Keratinocyte (primary cell): ENCODE results near the gene SACM1L. TPM values are rescaled to one million over a fixed set of nuclear protein-coding genes. Genes with fewer than 3 reads are reported as not detected.

Source experiments
- DNase-seq: peaks from one replicate; pipeline ENCODE4 v3.0.0-alpha.2; 2011; ENCODE audit warnings: low read depth, missing footprints, low spot score
- FAIRE-seq: peaks from 2 replicates; lab custom pipeline; 2011; peaks lifted over from hg19 to GRCh38; lab: Jason Lieb, UNC
- H2AFZ ChIP-seq: 2 replicates; pipeline ENCODE4 v1.6.0; 2012; ENCODE audit warnings: low read length, control low read depth, inconsistent platforms; ENCODE audit not compliant: control insufficient read depth
- H3K27ac ChIP-seq: 2 replicates; pipeline ENCODE4 v1.5.1; 2011; ENCODE audit warnings: low read length; ENCODE audit not compliant: control insufficient read depth, insufficient read depth
- H3K27me3 ChIP-seq: 3 replicates; pipeline ENCODE4 v1.6.0; 2011; ENCODE audit warnings: low read length; ENCODE audit not compliant: control insufficient read depth, insufficient read depth; ENCODE audit errors: extremely low read depth
- H3K36me3 ChIP-seq, 2 experiments: 2 replicates in 1 of 2; 3 replicates in 1 of 2; pipeline ENCODE4 v1.5.1; 2011; ENCODE audit warnings: low read length in 2 of 2, mild to moderate bottlenecking in 1 of 2; ENCODE audit not compliant: control insufficient read depth in 2 of 2, insufficient read depth in 2 of 2; ENCODE audit errors: extremely low read depth in 1 of 2
- H3K4me1 ChIP-seq: 3 replicates; pipeline ENCODE4 v1.5.1; 2011; ENCODE audit warnings: low read length; ENCODE audit not compliant: control insufficient read depth, insufficient read depth; ENCODE audit errors: extremely low read depth
- H3K4me2 ChIP-seq: 3 replicates; pipeline ENCODE4 v1.6.0; 2011; ENCODE audit warnings: low read depth, low read length; ENCODE audit not compliant: control insufficient read depth, insufficient read depth; ENCODE audit errors: extremely low read depth
- H3K4me3 ChIP-seq, 3 experiments: fragments of 200-600 bp in 1 of 3; sonication (generic) in 1 of 3; 2 replicates in 2 of 3; 3 replicates in 1 of 3; pipeline ENCODE4 v1.5.1; 2011 to 2016; ENCODE audit warnings: low read length in 3 of 3, mild to moderate bottlenecking in 3 of 3, control low read depth in 2 of 3, inconsistent platforms in 1 of 3, low read depth in 1 of 3, mixed read lengths in 1 of 3, mixed run types in 1 of 3, moderate library complexity in 1 of 3; ENCODE audit not compliant: control insufficient read depth in 2 of 3, insufficient read depth in 2 of 3; ENCODE audit errors: extremely low read depth in 1 of 3
- H3K79me2 ChIP-seq: 2 replicates; pipeline ENCODE4 v1.6.0; 2012; ENCODE audit warnings: low read length; ENCODE audit not compliant: control insufficient read depth, insufficient read depth
- H3K9ac ChIP-seq: 3 replicates; pipeline ENCODE4 v1.6.0; 2011; ENCODE audit warnings: low read length; ENCODE audit not compliant: control insufficient read depth, insufficient read depth; ENCODE audit errors: extremely low read depth
- H3K9me1 ChIP-seq: 3 replicates; pipeline ENCODE4 v1.6.0; 2011; ENCODE audit warnings: low read length; ENCODE audit not compliant: control insufficient read depth, insufficient read depth; ENCODE audit errors: extremely low read depth
- H3K9me3 ChIP-seq: 2 replicates; pipeline ENCODE4 v1.5.1; 2012; ENCODE audit warnings: low read depth, low read length; ENCODE audit not compliant: control insufficient read depth
- H4K20me1 ChIP-seq: 3 replicates; pipeline ENCODE4 v1.6.0; 2011; ENCODE audit warnings: low read length; ENCODE audit not compliant: control insufficient read depth, insufficient read depth; ENCODE audit errors: extremely low read depth
- CTCF ChIP-seq, 3 experiments: IDR thresholded peaks in 1 of 3; conservative IDR thresholded peaks in 1 of 3; optimal IDR thresholded peaks in 1 of 3; 2 replicates in 2 of 3; 3 replicates in 1 of 3; pipeline versions ENCODE3 to v1.5.1; 2011; ENCODE audit warnings: low read length in 3 of 3, mild to moderate bottlenecking in 3 of 3, moderate library complexity in 2 of 3, control low read depth in 1 of 3, inconsistent platforms in 1 of 3; ENCODE audit not compliant: insufficient read depth in 2 of 3; ENCODE audit errors: extremely low read depth in 1 of 3
- EZH2 ChIP-seq: IDR thresholded peaks from one replicate; pipeline ENCODE4 v1.6.1; 2012; ENCODE audit warnings: inconsistent platforms, mild to moderate bottlenecking, low read length, moderate library complexity
- dilution Hi-C: fragments of 300-500 bp; cut with MboI; formaldehyde crosslinking; loops from one replicate; pipeline ENCODE4 v1.7.0; 2020; ENCODE audit warnings: low sequenced_read_pairs; ENCODE audit not compliant: extremely low pct_ligation_motif_present
- polyA plus RNA-seq, 5 experiments: library from polyadenylated mRNA; depleted of rRNA in 3 of 5; stranded (reverse) in 3 of 5; stranded (forward) in 1 of 5; unstranded in 1 of 5; fragments of >200 nt; gene quantifications; 1 replicate in 1 of 5; 2 replicates in 3 of 5; 3 replicates in 1 of 5; pipeline versions ENCODE4 v1.2.1 to v1.2.3, GENCODE V29; 2011 to 2012; ENCODE audit warnings: missing spikeins in 2 of 5, low read depth in 1 of 5, low replicate concordance in 1 of 5

The SACM1L gene
- polyA plus RNA-seq, 1 donor (not counting 4 experiments of a cell fraction or from before 2014, with no cell fraction given) = 44.3 TPM

- dilution Hi-C loops = no loop called here
Observed at GRCh38 chr3:45786801-45787495, 97.8 kb downstream of the SACM1L start.

GRCh38 chr3:45787551-45787950, 98.4 kb downstream of the SACM1L start:
- H3K27me3 ChIP-seq = no peaks in the 10 kb centered on the region
- FAIRE-seq = no peak
- H3K4me3 ChIP-seq = no peak overlapping the region
- H3K79me2 ChIP-seq = no peaks in the 10 kb centered on the region
- no peak overlapping the region for H3K4me2 ChIP-seq
- no peaks in the 10 kb centered on the region for H3K9me3 ChIP-seq
- H3K9ac ChIP-seq = no peak overlapping the region
- H3K36me3 ChIP-seq = no peaks in the 10 kb centered on the region
- dilution Hi-C loops = no loop called here
- no peak overlapping the region for H2AFZ ChIP-seq
- DNase-seq = no peak
- no peaks in the 10 kb centered on the region for H3K4me1 ChIP-seq
- H3K27ac ChIP-seq = no peak overlapping the region
- no peaks in the 10 kb centered on the region for H3K9me1 ChIP-seq
- no peak for TF ChIP-seq EZH2
- TF ChIP-seq CTCF (optimal IDR thresholded peaks at IDR 0.05 in 1 of 3, IDR thresholded peaks at IDR 0.05 in 1 of 3, conservative IDR thresholded peaks at IDR 0.05 in 1 of 3; ENCODE audit: extremely low read depth in 1 of 3, insufficient read depth in 2 of 3, low read length in 3 of 3) = no peak
- no peaks in the 10 kb centered on the region for H4K20me1 ChIP-seq

More at GRCh38 chr3:45786801-45787495, 97.8 kb downstream of the SACM1L start:
- Histone ChIP-seq H3K9ac (no peak overlapping the region), H2AFZ (no peak overlapping the region), H3K79me2 (no peaks in the 10 kb centered on the region), H3K4me3 (no peak overlapping the region), H3K4me1 (no peaks in the 10 kb centered on the region), H3K36me3 (no peaks in the 10 kb centered on the region), H3K9me3 (no peaks in the 10 kb centered on the region), H3K4me2 (no peak overlapping the region), H3K27ac (no peak overlapping the region), H3K9me1 (no peaks in the 10 kb centered on the region), H4K20me1 (no peaks in the 10 kb centered on the region), H3K27me3 (peaks cover 4% of the 10 kb centered on the region)
- TF ChIP-seq EZH2 (no peak), CTCF (optimal IDR thresholded peaks at IDR 0.05 in 1 of 3, IDR thresholded peaks at IDR 0.05 in 1 of 3, conservative IDR thresholded peaks at IDR 0.05 in 1 of 3; ENCODE audit: extremely low read depth in 1 of 3, insufficient read depth in 2 of 3, low read length in 3 of 3) (no peak)
- no peak for FAIRE-seq
- DNase-seq = no peak
